Measurements from ENCODE around the gene KRT222.

Gene KRT222

GRCh38 chr17:40671282-40671681 is 6.3 kb upstream of the KRT222 start:
- Histone ChIP-seq H2AFZ (ENCODE audit: low read length) (no peak overlapping the region), H3K9me2 (ENCODE audit: low read depth, low read length) (no peaks in the 10 kb centered on the region), H3K27me3 (ENCODE audit: insufficient read depth, low read length) (peaks cover 1% of the 10 kb centered on the region; the same call in 1 of the 2 replicates)

GRCh38 chr17:40666331-40666730 is 1.4 kb upstream of the KRT222 start:
- H3K79me2 ChIP-seq (ENCODE audit: insufficient read depth, low read length), result no peaks in the 10 kb centered on the region
- peaks cover 6% of the 10 kb centered on the region; the same call in 1 of the 2 replicates for H3K27me3 ChIP-seq (ENCODE audit: insufficient read depth, low read length)
- no peak overlapping the region for H2AFZ ChIP-seq (ENCODE audit: low read length)
- TF ChIP-seq EZH2 (IDR thresholded peaks at IDR 0.05; ENCODE audit: borderline replicate concordance, low read length) (no peak), CTCF (IDR thresholded peaks at IDR 0.05; ENCODE audit: low read length) (no peak)
- H3K9me3 ChIP-seq (ENCODE audit: low read length), result no peaks in the 10 kb centered on the region
- H3K9me2 ChIP-seq (ENCODE audit: low read depth, low read length), result no peaks in the 10 kb centered on the region
- H4K20me1 ChIP-seq (ENCODE audit: insufficient read depth, low read length), result no peaks in the 10 kb centered on the region
- no peak overlapping the region for H3K4me2 ChIP-seq (ENCODE audit: low read length)
- H3F3A ChIP-seq (ENCODE audit: insufficient read depth, low read length), result no peaks in the 10 kb centered on the region
- no peaks in the 10 kb centered on the region for H3K4me1 ChIP-seq (ENCODE audit: insufficient read depth, low read length, severe bottlenecking)
- H3K27ac ChIP-seq (ENCODE audit: low read depth, low read length, poor library complexity, severe bottlenecking), result no peak overlapping the region
- H3K4me3 ChIP-seq (ENCODE audit: low read depth, low read length, poor library complexity, severe bottlenecking), result no peak overlapping the region
- no peak overlapping the region for H3K9ac ChIP-seq (ENCODE audit: low read length)
- no peaks in the 10 kb centered on the region for H3K36me3 ChIP-seq (ENCODE audit: insufficient read depth, low read length)

More at GRCh38 chr17:40671282-40671681, 6.3 kb upstream of the KRT222 start:
- H3K27ac ChIP-seq (ENCODE audit: low read depth, low read length, poor library complexity, severe bottlenecking), result no peak overlapping the region
- no peaks in the 10 kb centered on the region for H3K36me3 ChIP-seq (ENCODE audit: insufficient read depth, low read length)
- no peak overlapping the region for H3K9ac ChIP-seq (ENCODE audit: low read length)
- no peaks in the 10 kb centered on the region for H3F3A ChIP-seq (ENCODE audit: insufficient read depth, low read length)
- H3K4me3 ChIP-seq (ENCODE audit: low read depth, low read length, poor library complexity, severe bottlenecking), result no peak overlapping the region
- no peaks in the 10 kb centered on the region for H3K79me2 ChIP-seq (ENCODE audit: insufficient read depth, low read length)
- no peaks in the 10 kb centered on the region for H3K4me1 ChIP-seq (ENCODE audit: insufficient read depth, low read length, severe bottlenecking)
- no peak overlapping the region for H3K4me2 ChIP-seq (ENCODE audit: low read length)
- H3K9me3 ChIP-seq (ENCODE audit: low read length), result no peaks in the 10 kb centered on the region
- H4K20me1 ChIP-seq (ENCODE audit: insufficient read depth, low read length), result no peaks in the 10 kb centered on the region
- TF ChIP-seq EZH2 (IDR thresholded peaks at IDR 0.05; ENCODE audit: borderline replicate concordance, low read length), result no peak
- no peak for TF ChIP-seq CTCF (IDR thresholded peaks at IDR 0.05; ENCODE audit: low read length)

GRCh38 chr17:40663252-40663651 is 1.7 kb downstream of the KRT222 start:
- Histone ChIP-seq H3K27ac (ENCODE audit: low read depth, low read length, poor library complexity, severe bottlenecking) (no peak overlapping the region), H3K9me3 (ENCODE audit: low read length) (no peaks in the 10 kb centered on the region), H3K4me1 (ENCODE audit: insufficient read depth, low read length, severe bottlenecking) (no peaks in the 10 kb centered on the region), H3F3A (ENCODE audit: insufficient read depth, low read length) (no peaks in the 10 kb centered on the region), H3K9me2 (ENCODE audit: low read depth, low read length) (no peaks in the 10 kb centered on the region), H3K36me3 (ENCODE audit: insufficient read depth, low read length) (no peaks in the 10 kb centered on the region), H4K20me1 (ENCODE audit: insufficient read depth, low read length) (no peaks in the 10 kb centered on the region), H3K9ac (ENCODE audit: low read length) (no peak overlapping the region), H3K79me2 (ENCODE audit: insufficient read depth, low read length) (no peaks in the 10 kb centered on the region), H3K4me2 (ENCODE audit: low read length) (no peak overlapping the region), H3K4me3 (ENCODE audit: low read depth, low read length, poor library complexity, severe bottlenecking) (no peak overlapping the region), H2AFZ (ENCODE audit: low read length) (no peak overlapping the region), H3K27me3 (ENCODE audit: insufficient read depth, low read length) (peaks cover 6% of the 10 kb centered on the region; the same call in 1 of the 2 replicates)
- TF ChIP-seq EZH2 (IDR thresholded peaks at IDR 0.05; ENCODE audit: borderline replicate concordance, low read length) (no peak), CTCF (IDR thresholded peaks at IDR 0.05; ENCODE audit: low read length) (no peak)

Measured in OCI-LY1 (cell line).